GM21619 (cell line): ENCODE results near the gene PGAM5.
"Not testable (repeated sequence)": the region's sequence is repeated elsewhere in the genome, so short reads cannot be mapped to it uniquely, and the experiment has no call there.

ENCODE experiments used
- ATAC-seq: cut with Tn5 transposase; IDR thresholded peaks from one replicate; pipeline ENCODE4 v1.9.1; 2021; ENCODE audit not compliant: unreplicated experiment

The PGAM5 gene

DNA sequence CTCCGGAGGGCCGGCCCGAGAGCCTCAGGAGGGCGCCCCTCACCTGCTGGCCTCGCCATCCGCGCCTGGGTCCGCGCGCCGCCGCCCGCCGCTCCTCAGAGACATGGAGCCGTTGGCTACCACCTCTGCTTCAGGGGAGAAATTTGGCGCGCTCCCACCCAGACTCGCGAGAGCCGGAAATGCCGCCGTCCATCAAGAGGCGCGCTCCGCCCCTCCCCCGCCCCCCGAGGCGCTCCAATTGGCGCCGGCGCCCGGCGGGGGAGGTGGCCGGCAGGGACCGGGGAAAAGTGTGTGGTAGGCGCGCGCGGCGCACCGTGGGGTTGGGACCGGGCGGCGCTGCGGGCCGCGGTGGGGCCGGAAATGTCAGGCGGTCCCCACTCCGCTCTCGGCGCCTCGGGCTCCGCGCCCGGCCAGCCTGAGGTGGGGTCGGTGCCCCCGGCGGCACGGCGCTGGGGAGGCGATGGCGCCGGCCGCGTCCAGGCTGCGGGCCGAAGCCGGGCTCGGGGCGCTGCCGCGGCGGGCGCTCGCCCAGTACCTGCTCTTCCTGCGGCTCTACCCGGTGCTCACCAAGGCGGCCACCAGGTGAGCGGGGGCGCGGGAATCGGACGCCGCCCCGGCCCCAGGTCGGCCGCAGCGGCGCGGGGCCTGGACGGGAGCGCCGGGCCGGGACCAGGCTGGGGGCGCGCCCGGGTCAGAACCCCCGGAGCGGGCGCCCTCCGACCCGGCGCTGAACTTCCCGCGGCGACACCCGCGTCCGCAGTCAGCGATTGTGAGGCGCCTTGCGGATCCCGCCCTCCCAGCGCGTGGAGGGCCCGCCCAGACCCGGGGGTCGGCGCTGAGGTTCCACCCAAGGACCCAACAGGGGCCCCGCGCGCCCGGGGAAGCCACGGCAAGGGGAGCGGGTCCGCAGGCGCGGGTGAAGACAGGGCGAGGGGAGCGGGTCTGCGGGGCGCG, 23.2 kb upstream of the PGAM5 start, which contains the start of the genes POLE and PXMP2:
Gene POLE (minus strand): TSS at position 132 of the 954 bp plus-strand sequence. CDS start 27 bp downstream, at position 105.
Gene PXMP2 (plus strand): TSS at position 377 of the 954 bp plus-strand sequence. CDS start 84 bp downstream, at position 461.
- peak; percentile 87 for ATAC-seq

DNA sequence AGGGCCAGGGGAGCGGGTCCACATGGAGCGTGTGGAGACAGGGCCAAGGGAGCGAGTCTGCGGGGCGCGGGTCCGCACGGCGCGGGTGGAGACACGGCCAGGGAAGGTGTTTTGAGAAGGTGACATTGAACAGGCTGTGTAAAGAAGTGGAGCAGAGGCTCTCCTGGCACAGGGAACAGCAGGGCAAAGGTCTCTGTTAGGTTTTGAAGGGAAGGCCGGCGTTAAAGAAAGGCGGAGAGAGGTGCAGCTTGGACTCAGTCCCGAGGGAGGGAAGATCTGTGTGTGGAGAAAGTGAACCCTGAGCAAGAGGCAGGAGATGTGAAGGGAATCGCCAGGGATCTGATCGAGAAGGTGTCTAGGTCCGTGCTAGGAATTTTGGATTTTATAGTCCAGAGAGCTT, 21.4 kb upstream of the PGAM5 start:
- ATAC-seq = no peak

DNA sequence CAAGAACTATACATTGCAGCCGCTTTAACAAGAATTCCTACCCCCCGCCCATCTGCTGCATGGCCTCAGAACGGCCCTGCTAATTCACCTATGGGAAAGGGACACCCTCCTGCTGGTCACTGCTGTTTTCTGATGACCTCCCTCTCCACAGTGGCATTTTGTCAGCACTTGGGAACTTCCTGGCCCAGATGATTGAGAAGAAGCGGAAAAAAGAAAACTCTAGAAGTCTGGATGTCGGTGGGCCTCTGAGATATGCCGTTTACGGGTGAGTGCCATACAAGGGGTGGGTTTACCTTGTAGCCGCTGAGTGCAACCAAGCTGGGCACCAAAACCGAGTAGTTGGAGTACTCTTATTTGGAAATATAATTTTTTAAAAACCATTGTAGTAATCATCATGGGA, 20.5 kb upstream of the PGAM5 start:
- ATAC-seq = no peak

DNA sequence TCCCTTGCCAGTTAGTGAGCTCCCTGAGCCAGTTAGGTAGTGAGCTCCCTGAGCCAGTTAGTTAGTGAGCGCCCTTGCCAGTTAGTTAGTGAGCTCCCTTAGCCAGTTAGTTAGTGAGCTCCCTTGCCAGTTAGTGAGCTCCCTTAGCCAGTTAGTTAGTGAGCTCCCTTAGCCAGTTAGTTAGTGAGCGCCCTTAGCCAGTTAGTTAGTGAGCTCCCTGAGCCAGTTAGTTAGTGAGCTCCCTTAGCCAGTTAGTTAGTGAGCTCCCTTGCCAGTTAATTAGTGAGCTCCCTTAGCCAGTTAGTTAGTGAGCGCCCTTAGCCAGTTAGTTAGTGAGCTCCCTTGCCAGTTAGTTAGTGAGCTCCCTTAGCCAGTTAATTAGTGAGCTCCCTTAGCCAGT, 18.6 kb upstream of the PGAM5 start:
- ATAC-seq = not testable (repeated sequence)

DNA sequence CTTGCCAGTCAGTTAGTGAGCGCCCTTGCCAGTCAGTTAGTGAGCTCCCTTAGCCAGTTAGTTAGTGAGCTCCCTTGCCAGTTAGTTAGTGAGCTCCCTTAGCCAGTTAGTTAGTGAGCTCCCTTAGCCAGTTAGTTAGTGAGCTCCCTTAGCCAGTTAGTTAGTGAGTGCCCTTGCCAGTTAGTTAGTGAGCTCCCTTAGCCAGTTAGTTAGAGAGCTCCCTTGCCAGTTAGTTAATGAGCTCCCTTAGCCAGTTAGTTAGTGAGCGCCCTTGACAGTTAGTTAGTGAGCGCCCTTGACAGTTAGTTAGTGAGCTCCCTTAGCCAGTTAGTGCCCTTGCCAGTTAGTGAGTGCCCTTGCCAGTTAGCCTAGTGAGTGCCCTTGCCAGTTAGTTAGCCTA, 15.8 kb upstream of the PGAM5 start:
- not testable (repeated sequence) for ATAC-seq

DNA sequence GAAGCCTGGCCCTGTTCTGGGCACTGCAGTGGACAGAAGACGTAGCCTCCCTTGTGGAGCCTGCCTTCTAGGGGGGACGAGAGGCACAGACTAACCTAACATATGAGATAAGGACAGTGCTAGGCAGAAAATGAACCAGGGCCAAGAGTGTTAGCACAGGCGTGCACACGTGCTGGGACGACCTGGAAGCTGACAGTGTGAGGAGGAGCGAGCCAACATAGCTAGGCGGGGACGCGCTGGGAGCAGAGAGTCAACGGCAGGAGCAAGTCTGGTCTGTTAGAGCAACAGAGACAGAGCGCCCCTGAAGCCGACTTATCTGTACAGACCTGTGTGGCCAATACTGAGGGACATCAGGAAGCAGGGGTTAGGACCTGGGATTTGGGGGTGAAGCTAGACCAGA, 15.2 kb upstream of the PGAM5 start:
- ATAC-seq = no peak

DNA sequence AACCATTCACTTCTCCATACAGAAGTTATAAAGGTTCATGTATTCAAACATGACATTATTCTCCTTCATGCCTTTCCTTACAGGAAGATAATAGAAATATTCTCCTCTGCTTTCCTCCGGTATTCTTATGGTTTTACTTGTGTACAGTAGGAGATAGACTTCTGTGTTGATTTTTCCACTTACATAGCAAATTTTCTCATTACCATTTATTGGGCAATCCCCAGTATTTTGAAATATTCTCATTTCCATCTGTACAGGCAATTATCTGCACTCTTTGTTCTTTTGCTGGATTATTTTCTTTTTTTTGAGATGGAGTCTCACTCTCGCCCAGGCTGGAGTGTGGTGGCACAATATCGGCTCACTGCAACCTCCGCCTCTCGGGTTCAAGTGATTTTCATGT, 12.3 kb upstream of the PGAM5 start:
- ATAC-seq = no peak

DNA sequence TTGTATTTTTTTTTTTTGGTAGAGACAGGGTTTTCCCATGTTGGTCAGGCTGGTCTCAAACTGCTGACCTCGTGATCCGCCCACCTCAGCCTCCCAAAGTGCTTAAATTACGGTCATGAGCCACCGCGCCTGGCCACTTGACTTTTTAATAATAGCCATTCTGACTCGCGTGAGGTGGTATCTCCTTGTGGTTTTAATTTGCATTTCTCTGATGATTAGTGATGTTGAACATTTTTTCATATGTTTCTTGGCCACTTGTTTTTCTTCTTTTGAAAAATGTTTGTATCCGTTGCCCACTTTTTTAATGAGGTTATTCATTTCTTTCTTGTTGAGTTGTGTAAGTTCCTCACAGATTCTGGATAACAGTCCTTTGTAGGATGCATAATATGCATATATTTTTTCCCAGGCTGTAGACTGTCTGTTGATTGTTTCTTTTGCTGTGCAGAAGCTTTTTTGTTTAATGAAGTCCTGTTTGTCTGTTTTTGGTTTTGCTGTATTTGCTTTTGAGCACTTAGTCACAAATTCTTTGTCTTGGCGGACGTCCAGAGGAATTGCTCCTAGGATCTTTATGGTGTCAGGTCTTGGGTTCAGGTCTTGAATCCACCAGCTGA, 10.3 kb upstream of the PGAM5 start:
- ATAC-seq = no peak

DNA sequence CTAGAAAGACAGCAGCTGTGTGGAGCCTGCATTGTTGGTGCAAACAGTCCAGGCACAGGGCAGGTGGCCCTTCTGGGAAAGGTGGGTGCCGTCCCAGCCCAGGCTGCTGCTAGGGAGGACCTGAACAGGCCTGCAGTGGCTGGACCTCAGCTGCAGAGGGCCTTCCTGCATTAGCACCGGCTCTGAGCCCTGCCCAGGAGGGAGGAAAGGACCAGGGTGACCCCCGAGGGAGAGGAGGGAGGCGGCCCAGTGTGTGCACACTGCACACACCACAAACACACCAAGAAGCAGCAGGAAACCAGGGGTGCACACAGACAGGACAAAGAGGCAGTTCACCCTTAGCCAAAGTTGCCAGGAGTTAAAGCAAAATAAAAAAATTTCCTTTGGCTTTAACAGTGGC, 8.0 kb upstream of the PGAM5 start:
- ATAC-seq = no peak

DNA sequence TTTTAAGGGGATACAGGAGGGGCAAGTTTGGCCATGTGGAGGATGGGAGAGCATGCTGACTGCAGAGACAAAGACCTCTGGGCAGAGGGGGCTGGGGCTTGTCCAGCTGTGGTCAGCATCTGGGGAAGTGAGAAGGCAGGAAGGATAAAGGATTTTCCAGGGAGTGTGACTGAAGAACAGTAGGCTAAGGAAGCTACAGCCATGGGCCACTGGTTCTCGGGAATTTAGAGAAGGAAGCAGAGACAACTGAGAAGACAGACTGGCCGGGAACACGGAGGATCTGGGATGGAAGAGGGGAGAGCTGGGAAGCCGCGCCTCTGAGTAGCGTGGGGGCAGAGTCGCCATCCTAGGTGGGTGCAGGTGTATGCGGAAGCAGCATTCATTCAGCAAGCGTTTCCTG, 7.0 kb upstream of the PGAM5 start:
- ATAC-seq = no peak

DNA sequence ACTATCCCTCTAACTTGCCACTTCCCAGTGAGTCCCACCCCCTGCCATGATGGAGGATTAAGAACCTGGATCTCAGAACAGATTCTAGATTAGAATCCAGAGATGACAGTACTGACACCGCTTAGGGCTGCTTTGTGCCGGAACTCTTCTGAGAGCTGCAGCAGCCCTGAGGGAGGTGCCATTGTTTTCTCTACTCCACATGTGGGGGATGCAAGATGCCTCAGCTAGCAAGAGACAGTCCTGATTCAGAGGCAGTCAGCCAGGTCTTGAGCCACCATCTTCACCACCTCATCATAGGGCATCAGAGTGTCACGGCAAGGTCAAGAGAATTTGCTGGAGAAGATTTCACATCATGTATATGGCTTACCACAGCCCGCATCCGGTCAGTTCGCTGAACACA, 3.4 kb upstream of the PGAM5 start:
- no peak for ATAC-seq

DNA sequence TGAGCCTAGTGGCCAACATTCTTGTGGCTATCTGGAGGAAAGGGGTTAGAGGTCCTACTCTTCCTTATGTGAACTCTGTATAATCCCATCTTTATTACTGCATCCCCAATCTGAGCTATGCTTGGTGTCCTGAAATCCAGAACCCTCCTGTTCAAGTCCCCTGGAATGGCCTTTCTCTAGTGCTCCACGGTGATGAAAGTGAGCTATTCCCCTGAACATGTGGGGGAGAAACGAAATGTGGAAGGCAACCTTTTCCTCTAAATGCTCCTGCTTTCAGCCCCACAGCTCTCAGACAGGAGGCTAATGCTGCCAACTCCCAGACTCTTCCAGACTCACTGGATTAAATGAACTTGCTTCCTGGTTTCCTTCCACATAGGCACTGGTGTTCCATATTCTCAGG, 2.5 kb upstream of the PGAM5 start:
- no peak for ATAC-seq

DNA sequence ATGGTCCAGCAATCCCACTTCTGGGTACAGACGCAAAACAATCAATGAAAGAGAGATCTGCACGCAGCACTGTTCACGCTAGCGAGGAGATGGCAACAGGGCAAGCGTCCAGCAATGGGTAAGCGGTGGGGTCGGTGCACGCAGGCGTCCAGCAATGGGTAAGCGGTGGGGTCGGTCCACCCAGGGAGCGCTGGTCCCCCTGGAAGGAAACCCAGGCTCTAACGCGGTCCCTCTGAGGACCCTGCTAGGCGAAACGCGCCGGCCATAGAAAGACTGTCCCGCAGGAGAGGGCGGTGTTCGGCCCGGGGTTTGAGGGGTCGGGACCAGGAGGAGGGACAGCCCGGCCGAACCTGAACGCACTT, 618 bp upstream of the PGAM5 start:
- ATAC-seq = peak; percentile 33

DNA sequence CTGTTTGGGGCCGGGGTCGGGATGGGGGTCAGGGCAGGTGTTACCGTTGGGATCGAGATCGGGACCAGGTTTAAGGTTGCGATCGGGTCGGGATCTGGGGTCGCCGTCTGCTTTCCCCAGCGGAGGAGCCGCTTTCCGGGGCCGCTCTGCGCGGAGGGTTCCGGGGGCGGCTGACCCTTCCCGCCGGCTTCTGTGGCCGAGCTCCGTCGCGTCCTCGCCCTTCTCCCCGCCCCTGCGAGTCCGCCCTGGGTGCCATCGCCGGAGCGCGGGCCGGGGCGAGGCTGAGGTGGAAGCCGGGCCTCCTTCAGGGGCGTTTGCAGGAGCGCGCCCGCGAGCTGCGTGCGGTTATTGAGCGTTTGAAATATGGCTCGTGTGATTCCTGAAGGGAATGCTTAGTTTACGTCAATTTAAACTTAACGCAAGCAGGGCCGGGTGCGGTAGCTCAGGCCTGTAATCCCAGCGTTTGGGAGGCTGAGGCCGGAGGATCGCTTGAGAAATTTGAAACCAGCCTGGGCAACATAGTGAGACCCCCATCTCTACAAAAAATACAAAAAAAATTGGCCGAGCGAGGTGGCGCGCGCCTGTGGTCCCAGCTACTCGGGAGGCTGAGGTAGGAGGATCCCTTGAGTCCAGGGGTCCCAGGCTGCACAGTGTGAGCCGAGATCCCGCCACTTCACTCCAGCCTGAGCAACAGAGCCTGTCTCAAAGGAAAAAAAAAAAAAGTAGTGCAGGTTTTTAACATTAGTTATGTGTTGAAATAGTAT, 620 bp downstream of the PGAM5 start:
- peak; percentile 13 for ATAC-seq

DNA sequence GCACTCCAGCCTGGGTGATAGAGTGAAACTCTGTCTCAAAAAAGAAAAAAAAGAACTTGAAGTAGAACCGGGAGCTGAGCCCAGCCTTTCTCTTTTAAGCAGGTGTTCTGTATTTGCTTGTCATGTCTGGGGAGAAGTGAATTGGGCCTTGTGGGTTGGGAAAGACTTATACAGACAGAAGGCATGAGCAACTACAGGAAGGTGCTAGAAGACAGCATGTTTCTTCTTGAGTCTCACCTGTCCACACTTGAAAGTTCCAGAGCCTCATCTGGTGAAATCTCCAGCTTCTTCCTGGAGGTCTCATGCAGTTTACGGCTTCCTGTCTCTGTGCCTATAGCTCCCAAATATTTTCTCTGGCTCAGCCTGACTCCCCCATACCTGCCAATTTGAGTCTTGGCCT, 2.5 kb downstream of the PGAM5 start:
- ATAC-seq = no peak

DNA sequence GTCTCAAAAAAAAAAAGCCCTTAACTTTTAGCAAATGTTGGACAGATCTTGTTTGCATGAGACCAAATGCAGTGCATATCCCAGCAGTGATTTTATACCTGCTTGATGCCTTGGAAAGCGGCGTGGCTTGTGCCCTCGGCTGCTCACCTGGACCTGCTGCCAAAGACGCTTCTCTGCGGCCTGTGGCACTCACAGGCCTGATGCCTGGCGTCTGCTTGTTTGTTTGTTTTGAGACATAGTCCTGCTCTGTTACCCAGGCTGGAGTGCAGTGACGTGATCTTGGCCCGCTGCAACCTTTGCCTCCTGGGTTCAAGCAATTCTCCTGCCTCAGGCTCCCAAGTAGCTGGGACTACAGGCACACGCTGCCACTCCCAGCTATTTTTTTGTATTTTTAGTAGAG, 5.2 kb downstream of the PGAM5 start:
- ATAC-seq = no peak

DNA sequence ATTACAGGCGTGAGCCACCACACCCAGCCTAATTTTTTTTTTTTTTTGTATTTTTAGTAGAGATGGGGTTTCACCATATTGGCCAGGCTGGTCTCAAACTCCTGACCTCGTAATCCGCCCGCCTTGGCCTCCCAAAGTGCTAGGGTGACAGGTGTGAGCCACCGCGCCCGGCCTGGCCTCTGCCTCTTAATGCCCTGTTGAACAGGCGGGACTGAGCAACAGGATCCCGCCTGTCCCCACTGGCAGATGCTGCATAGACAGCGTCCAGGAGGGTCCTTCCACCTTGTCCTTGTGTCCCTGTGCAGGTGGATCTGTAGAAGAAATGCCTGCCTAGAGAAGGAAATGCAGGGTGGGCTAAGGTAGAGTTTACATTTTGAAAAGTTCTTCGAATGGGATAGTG, 5.7 kb downstream of the PGAM5 start:
- no peak for ATAC-seq

DNA sequence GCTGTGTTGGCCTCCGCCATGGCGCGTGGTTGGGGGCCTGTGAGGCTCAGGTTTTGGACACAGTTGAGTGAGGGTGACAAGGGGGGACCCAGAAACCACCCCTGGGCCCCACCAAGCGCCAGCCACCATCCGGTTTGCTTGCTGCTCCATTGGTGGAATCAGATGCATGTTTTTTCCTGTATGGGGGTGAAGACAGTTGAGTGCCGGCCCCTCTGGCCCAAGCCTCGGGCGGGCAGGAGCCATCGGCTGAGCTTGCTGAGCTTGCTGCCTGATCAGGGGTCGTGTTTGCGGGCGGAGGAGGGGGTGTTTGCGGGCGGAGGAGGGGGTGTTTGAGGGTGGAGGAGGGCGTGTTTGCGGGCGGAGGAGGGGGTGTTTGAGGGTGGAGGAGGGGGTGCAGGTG, 6.4 kb downstream of the PGAM5 start:
- ATAC-seq = no peak

DNA sequence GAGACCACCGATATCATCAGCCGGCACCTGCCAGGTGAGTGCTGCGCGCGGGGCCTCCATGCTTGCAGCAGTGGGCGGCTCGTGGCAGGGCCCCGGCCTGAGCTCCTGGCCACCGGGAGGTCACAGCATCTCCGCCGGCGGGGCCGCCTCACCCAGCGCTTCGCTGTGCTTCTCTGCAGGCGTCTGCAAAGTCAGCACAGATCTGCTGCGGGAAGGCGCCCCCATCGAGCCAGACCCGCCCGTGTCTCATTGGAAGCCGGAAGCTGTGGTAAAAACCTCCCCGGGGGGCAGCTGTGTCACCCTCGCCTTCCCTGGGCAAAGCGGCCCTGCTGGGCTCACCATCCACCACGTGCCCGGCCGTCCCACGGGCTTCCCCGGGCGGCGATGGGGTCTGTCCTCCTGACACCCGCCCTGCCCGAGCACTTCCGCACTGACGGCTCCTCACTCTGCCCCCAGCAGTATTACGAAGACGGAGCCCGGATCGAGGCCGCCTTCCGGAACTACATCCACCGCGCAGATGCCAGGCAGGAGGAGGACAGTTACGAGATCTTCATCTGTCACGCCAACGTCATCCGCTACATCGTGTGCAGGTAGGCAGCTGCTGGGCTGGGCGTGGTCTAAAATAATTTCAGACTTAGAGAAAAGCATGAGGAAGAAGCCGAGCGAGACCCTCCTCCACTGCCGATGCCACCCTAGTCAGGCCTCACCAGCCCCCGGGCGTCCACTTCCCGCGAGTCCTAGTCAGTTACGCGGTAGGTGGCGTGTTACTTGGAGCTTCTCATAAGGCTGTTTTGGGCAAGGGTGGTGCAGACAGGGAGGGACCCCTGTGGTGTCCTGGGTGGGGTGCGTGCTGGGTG, 7.1 kb downstream of the PGAM5 start:
- ATAC-seq = no peak

DNA sequence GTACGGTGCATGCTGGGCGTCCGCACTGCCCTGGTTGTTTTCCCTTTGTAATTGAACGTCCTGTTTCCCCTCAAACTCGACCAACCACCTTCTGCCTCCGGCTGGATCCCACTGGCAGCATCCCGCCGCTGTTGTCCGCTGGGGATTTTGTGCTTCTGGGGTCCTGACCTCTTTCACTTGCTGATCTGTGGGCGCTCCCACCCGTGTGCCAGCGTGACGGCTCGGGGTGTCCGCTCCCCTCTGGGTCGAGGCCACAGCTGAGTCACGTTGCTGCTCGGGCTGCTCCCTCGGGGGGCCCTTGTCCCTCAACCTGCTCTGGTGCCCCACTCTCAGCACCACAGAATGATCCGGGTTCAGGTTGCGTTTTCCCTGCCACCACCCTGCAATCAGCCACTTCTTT, 8.0 kb downstream of the PGAM5 start:
- no peak for ATAC-seq
